Stomach (tissue), 4 donors: ENCODE measurements around the gene DUSP8.

Source experiments
- EP300 ChIP-seq: sonication (generic); formaldehyde crosslinking; IDR thresholded peaks from one replicate; pipeline ENCODE4 v1.6.1; 2017; ENCODE audit warnings: antibody characterized with exemption
- POLR2A ChIP-seq, 4 donors: fragments of 450-650 bp; IDR thresholded peaks; one replicate each; pipeline ENCODE4 v1.6.1; 2016; ENCODE audit warnings: antibody characterized with exemption in 4 of 4, control low read depth in 2 of 4, mild to moderate bottlenecking in 1 of 4, moderate library complexity in 1 of 4
- POLR2AphosphoS5 ChIP-seq, 3 donors: sonication (generic); formaldehyde crosslinking; IDR thresholded peaks; one replicate each; pipeline ENCODE4 v1.6.1; 2016; ENCODE audit warnings: antibody characterized with exemption in 3 of 3
- TF ChIP-seq, protein P1 (sequence below), 7 experiments: fragments of 450-650 bp in 4 of 7; fragments of 200-600 bp in 3 of 7; sonication (generic) in 3 of 7; IDR thresholded peaks; one replicate each; pipeline ENCODE4 v1.5.1; 2016 to 2019; ENCODE audit warnings: antibody characterized with exemption in 7 of 7, control low read depth in 2 of 7, mild to moderate bottlenecking in 1 of 7

DNA sequence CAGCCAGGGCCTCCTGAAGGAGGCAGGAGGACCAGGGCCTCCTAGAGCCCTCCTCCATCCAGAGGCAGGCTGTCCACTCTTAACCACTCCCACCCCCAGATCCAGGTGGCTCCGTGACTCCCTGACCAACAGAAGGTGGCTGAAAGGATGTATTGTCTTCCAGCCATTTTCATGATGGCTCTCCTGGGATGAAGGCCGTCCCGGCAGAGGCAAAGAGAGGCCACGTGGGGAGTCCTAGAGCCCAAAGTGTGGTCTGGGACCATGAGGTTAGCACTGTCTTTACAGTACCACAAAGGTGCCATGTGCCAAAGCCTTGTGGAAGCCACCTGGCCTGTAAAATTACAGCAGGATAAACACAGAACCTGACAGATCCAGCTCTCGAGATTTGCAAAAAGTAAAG, 42.3 kb downstream of the DUSP8 start:
- TF ChIP-seq, protein P1, sequence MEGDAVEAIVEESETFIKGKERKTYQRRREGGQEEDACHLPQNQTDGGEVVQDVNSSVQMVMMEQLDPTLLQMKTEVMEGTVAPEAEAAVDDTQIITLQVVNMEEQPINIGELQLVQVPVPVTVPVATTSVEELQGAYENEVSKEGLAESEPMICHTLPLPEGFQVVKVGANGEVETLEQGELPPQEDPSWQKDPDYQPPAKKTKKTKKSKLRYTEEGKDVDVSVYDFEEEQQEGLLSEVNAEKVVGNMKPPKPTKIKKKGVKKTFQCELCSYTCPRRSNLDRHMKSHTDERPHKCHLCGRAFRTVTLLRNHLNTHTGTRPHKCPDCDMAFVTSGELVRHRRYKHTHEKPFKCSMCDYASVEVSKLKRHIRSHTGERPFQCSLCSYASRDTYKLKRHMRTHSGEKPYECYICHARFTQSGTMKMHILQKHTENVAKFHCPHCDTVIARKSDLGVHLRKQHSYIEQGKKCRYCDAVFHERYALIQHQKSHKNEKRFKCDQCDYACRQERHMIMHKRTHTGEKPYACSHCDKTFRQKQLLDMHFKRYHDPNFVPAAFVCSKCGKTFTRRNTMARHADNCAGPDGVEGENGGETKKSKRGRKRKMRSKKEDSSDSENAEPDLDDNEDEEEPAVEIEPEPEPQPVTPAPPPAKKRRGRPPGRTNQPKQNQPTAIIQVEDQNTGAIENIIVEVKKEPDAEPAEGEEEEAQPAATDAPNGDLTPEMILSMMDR (IDR thresholded peaks at IDR 0.05), result no peak
- no peak for TF ChIP-seq POLR2A (IDR thresholded peaks at IDR 0.05)
- TF ChIP-seq EP300, result no peak
- no peak for TF ChIP-seq POLR2AphosphoS5 (IDR thresholded peaks at IDR 0.05)
